Heart right ventricle (tissue), 16 donors: ENCODE data around the gene GPLD1. TPM values are rescaled to one million over a fixed set of nuclear protein-coding genes. Genes with fewer than 3 reads are reported as not detected.

Source experiments
- ATAC-seq, 8 donors: fragments of 200-7000 bp; cut with Tn5 transposase; one replicate each; pipeline ENCODE4 v1.9.1; 2020; ENCODE audit warnings: mild to moderate bottlenecking in 8 of 8, moderate library complexity in 8 of 8, moderate number of reproducible peaks in 1 of 8
- DNase-seq, 2 donors: peaks; one replicate each; pipeline ENCODE4 v3.0.0-alpha.2; 2020
- H3K27ac ChIP-seq, 10 donors: fragments of 200-600 bp; sonication (generic) in 2 of 10; one replicate each; pipeline versions ENCODE4 v1.5.0 to v1.8.0; 2020 to 2022; ENCODE audit warnings: mild to moderate bottlenecking in 3 of 10
- H3K27me3 ChIP-seq, 7 donors: fragments of 200-600 bp; one replicate each; pipeline ENCODE4 v1.8.0; 2021 to 2022; ENCODE audit warnings: mild to moderate bottlenecking in 2 of 7
- H3K36me3 ChIP-seq, 9 donors: fragments of 200-600 bp; sonication (generic) in 1 of 9; one replicate each; pipeline versions ENCODE4 v1.5.0 to v1.8.0; 2020 to 2022; ENCODE audit warnings: mild to moderate bottlenecking in 2 of 9
- H3K4me1 ChIP-seq, 9 donors: fragments of 200-600 bp; sonication (generic) in 1 of 9; one replicate each; pipeline versions ENCODE4 v1.5.0 to v1.8.0; 2020 to 2022; ENCODE audit warnings: mild to moderate bottlenecking in 4 of 9
- H3K4me3 ChIP-seq, 10 donors: fragments of 200-600 bp; sonication (generic) in 2 of 10; one replicate each; pipeline versions ENCODE4 v1.5.0 to v1.8.0; 2020 to 2022; ENCODE audit warnings: mild to moderate bottlenecking in 7 of 10, moderate library complexity in 2 of 10
- H3K9me3 ChIP-seq, 11 donors: fragments of 200-600 bp in 10 of 11; sonication (generic) in 2 of 11; one replicate each; pipeline versions ENCODE4 v1.5.0 to v1.8.0; 2013 to 2022; ENCODE audit warnings: mild to moderate bottlenecking in 2 of 11, control low read depth in 1 of 11, moderate library complexity in 1 of 11
- WGBS, 2 donors: extraction: QIAGEN DNeasy Blood & Tissue Kit; methylation state at CpG; one replicate each; pipeline ENCODE4 v1.1.7; 2013; ENCODE audit warnings: inconsistent platforms in 1 of 2; 5-methylcytosine and 5-hydroxymethylcytosine counted together
- intact Hi-C, 10 donors: fragments of 100-400 bp; cut with DNase I; formaldehyde crosslinking; loops; one replicate each; pipeline versions ENCODE4 v1.11.1 to v1.14.2; 2022
- polyA plus RNA-seq, 2 donors: library from polyadenylated mRNA; stranded (reverse); fragments of 200-250 nt; gene quantifications; one replicate each; pipeline ENCODE4 v1.2.3, GENCODE V29; 2013
- total RNA-seq, 10 donors: library from RNA; stranded (reverse); fragmentation: NEBNext Ultra II Directional in 3 of 10; extraction: Animal tissue kit (Norgen Biotek cat#: 25700) in 3 of 10; gene quantifications; one replicate each; pipeline versions ENCODE4 v1.2.1 to v1.2.4, GENCODE V29; 2021 to 2023
- TF ChIP-seq, protein P1 (sequence below), 9 donors: fragments of 200-600 bp; sonication (generic) in 2 of 9; IDR thresholded peaks; one replicate each; pipeline versions ENCODE4 v1.5.0 to v1.8.0; 2021 to 2022; ENCODE audit warnings: antibody characterized with exemption in 9 of 9, mild to moderate bottlenecking in 5 of 9, moderate library complexity in 1 of 9
- donor health status: Arrhythmogenic right ventricular cardiomyopathy.
- donor health status: ischemic (EF 13 %, LVEDD 7.1; RV severe dilation, severe dysfunction).
- donor health status: healthy with polysubstance abuse.
- donor health status: DM: no; HTN: yes; CAD: no.
- donor health status: DM: no; HTN: no; CAD: no.
- donor health status: ischemic (EF 25% LVEDD 6.9; RV normal size, moderate dysfunction).
- donor health status: ischemic (EF 25% LVEDD 5.7; RV mildly dilated, moderate dysfunction).
- donor health status: healthy.
- donor health status: DM: yes; HTN: yes; CAD: no.
- donor health status: Ischemic cardiomyopathy.
- donor health status: ischemic (EF 35%, LVEDD 5.7; RV mildly dilated, moderate dysfunction).
- donor health status: nonischemic (EF 11% LVEDD 7.7; RV severe dilation, severe dysfunction).
- donor health status: DM: yes; HTN: yes; CAD: no.
- donor health status: PGD.
- donor health status: ischemic (EF 29% LVEDD 5.4; RV normal size, mild dysfunction).
- donor health status: nonischemic (EF 23%, LVEDD 6.1; RV moderate dilation, normal function).

The GPLD1 gene
- total and polyA plus RNA-seq, 12 donors: 0.07 to 1.5 (median 0.78) TPM

DNA sequence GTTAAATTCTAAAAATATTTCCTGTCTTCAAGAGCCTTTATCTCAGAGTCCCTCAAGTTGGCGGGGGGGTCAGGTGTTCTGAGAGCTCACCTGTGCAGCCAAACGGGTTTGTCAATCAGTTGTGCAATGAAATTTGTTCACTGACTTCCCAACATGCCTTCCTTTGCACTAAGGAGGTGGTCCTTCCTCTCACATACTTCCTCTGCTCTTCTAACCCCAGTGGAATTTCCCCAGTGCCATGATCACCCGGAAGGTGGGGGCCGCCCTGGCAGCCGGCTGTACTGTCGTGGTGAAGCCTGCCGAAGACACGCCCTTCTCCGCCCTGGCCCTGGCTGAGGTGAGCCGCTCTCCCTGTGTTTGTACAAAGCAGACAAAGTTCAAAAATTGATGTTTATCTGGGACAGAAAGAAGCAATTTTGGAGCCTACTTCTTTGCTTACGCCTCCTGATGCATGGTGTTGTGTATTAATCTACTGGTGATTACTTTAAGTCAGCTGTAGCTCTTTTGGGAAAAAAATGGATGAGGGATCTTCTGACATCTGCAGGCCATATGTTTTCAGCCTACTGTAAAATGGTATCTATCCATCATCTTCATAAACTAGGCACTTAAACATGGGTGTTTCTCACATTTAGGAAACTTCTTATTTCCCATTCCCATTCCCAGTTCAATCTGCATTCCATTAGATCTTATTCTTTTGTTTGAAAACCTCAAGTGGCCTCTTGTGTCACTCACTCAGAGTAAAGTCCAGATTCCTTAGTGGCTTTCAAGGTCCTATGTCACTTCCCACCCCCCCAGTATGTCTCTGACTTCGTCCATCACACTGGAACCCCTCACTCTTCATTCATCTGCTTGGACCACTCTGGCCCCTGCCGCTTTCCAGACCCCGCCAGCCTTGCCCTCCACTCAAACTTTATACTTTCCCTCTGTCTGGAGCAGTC, 15.5 kb upstream of the GPLD1 start:
- ATAC-seq (no peak), DNase-seq (no peak)
- 92% methylated on average over 14 of the region's 14 CpGs for WGBS, 2 donors
- no peak overlapping the region for H3K27ac ChIP-seq
- peaks cover 0 to 80% (median 14%) of the 10 kb centered on the region in 9 donors for H3K36me3 ChIP-seq
- peaks cover 0 to 8% (median 0%) of the 10 kb centered on the region in 11 donors for H3K9me3 ChIP-seq
- no peak overlapping the region for H3K4me3 ChIP-seq
- TF ChIP-seq, protein P1, sequence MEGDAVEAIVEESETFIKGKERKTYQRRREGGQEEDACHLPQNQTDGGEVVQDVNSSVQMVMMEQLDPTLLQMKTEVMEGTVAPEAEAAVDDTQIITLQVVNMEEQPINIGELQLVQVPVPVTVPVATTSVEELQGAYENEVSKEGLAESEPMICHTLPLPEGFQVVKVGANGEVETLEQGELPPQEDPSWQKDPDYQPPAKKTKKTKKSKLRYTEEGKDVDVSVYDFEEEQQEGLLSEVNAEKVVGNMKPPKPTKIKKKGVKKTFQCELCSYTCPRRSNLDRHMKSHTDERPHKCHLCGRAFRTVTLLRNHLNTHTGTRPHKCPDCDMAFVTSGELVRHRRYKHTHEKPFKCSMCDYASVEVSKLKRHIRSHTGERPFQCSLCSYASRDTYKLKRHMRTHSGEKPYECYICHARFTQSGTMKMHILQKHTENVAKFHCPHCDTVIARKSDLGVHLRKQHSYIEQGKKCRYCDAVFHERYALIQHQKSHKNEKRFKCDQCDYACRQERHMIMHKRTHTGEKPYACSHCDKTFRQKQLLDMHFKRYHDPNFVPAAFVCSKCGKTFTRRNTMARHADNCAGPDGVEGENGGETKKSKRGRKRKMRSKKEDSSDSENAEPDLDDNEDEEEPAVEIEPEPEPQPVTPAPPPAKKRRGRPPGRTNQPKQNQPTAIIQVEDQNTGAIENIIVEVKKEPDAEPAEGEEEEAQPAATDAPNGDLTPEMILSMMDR (IDR thresholded peaks at IDR 0.05): no peak
- intact Hi-C loops: no loop called here
- no peaks in the 10 kb centered on the region for H3K27me3 ChIP-seq
- H3K4me1 ChIP-seq: no peaks in the 10 kb centered on the region

DNA sequence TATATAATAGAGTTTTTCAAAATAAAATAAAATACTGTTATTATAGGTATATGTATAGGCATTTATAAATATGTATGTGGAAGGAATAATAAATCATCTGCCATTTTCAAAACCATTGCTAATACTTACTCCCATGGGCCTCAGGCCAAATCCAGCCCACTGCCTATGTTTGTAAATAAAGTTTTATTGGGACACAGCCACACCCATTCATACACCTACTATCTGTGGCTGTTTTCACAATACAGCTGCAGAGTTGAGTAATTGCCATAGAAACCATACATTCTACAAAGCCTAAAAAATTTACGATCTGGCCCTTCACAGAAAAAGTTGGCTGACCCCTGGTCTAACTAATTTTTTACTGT, 14.9 kb upstream of the GPLD1 start:
- Histone ChIP-seq H3K27ac (no peak overlapping the region), H3K9me3 (peaks cover 0 to 8% (median 0%) of the 10 kb centered on the region in 11 donors), H3K36me3 (peaks cover 0 to 74% (median 14%) of the 10 kb centered on the region in 9 donors), H3K4me1 (no peaks in the 10 kb centered on the region), H3K4me3 (no peak overlapping the region), H3K27me3 (no peaks in the 10 kb centered on the region)
- intact Hi-C loops: no loop called here
- DNase-seq: no peak
- TF ChIP-seq, protein P1 (IDR thresholded peaks at IDR 0.05): no peak
- 91 to 97% methylated on average over 1 of the region's 1 CpG for WGBS, 2 donors
- no peak for ATAC-seq

DNA sequence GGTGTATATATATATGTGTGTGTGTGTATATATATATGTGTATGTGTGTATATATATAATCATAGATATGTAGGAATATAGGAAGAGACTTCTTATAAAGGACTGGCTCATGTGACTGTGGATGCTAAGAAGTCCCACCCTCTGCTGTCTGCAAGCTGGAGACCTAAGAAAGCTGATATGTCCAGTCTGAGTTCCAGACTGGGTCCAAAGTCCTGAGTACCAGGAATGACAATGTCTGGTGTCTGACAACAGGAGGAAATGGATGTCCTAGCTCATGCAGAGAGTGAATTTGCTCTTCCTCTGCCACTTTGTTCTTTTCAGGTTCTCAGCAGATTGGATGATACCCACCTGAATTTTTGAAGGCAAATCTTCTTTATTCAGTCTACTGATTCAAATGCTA, 12.5 kb upstream of the GPLD1 start:
- TF ChIP-seq, protein P1 (IDR thresholded peaks at IDR 0.05): no peak
- DNase-seq (no peak), ATAC-seq (no peak)
- peaks cover 0 to 68% (median 12%) of the 10 kb centered on the region in 9 donors for H3K36me3 ChIP-seq
- H3K4me1 ChIP-seq: no peaks in the 10 kb centered on the region
- H3K27ac ChIP-seq: no peak overlapping the region
- H3K4me3 ChIP-seq: no peak overlapping the region
- no peaks in the 10 kb centered on the region for H3K27me3 ChIP-seq
- intact Hi-C loops: no loop called here
- H3K9me3 ChIP-seq: no peaks in the 10 kb centered on the region

DNA sequence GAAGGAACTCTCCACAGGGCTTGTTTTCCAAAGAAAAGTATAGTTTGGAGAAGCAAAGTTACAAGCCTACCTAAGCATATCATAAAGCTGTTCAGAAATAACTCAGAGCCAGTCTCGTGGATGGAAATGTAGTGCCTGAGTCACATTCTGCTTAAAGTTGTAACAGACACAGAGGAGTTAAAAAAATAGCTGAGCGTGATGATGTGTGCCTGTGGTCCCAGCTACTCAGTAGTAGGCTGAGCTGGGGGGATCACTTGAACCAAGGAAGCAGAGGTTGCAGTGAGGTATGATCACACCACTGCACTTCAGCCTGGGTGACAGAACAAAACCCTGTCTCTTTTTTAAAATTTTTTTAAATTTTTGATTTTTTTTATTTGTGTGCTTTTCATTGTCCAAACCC, 12.0 kb upstream of the GPLD1 start:
- H3K27ac ChIP-seq: no peak overlapping the region
- no peaks in the 10 kb centered on the region for H3K9me3 ChIP-seq
- DNase-seq: no peak
- whole genome bisulfite sequencing, 2 donors: 81 to 89% methylated on average over 2 of the region's 2 CpGs
- H3K27me3 ChIP-seq: no peaks in the 10 kb centered on the region
- no peak for ATAC-seq
- H3K4me3 ChIP-seq: no peak overlapping the region
- peaks cover 0 to 63% (median 12%) of the 10 kb centered on the region in 9 donors for H3K36me3 ChIP-seq
- intact Hi-C loops: no loop called here
- TF ChIP-seq, protein P1 (IDR thresholded peaks at IDR 0.05): no peak
- H3K4me1 ChIP-seq: peaks cover 0 to 2% (median 0%) of the 10 kb centered on the region in 9 donors
